HG02588 (cell line): ENCODE data around the gene VAV3.

Experiments used
- ATAC-seq: cut with Tn5 transposase; IDR thresholded peaks from one replicate; pipeline ENCODE4 v1.9.1; 2021; ENCODE audit warnings: mild to moderate bottlenecking, moderate library complexity; ENCODE audit not compliant: unreplicated experiment

Gene VAV3

GRCh38 chr1:107547363-107548155 is 417.4 kb downstream of the VAV3 start:
- no peak for ATAC-seq

- no peak for ATAC-seq
Measured at GRCh38 chr1:107546576-107546975, 418.4 kb downstream of the VAV3 start.

GRCh38 chr1:107545879-107546278 is 419.1 kb downstream of the VAV3 start:
- ATAC-seq: no peak

GRCh38 chr1:107545056-107545577 is 419.9 kb downstream of the VAV3 start:
- no peak for ATAC-seq

GRCh38 chr1:107544285-107544684 is 420.7 kb downstream of the VAV3 start:
- no peak for ATAC-seq

GRCh38 chr1:107541412-107541811 is 423.6 kb downstream of the VAV3 start:
- no peak for ATAC-seq

- no peak for ATAC-seq
Measured at GRCh38 chr1:107538502-107538901, 426.5 kb downstream of the VAV3 start.

- ATAC-seq: no peak
Measured at GRCh38 chr1:107536266-107536665, 428.7 kb downstream of the VAV3 start.

- peak; percentile 70 for ATAC-seq
Measured at GRCh38 chr1:107535091-107535490, 429.9 kb downstream of the VAV3 start.

- no peak for ATAC-seq
Measured at GRCh38 chr1:107534632-107535031, 430.3 kb downstream of the VAV3 start.

- ATAC-seq: no peak
Measured at GRCh38 chr1:107533436-107533835, 431.5 kb downstream of the VAV3 start.

GRCh38 chr1:107532318-107532717 is 432.7 kb downstream of the VAV3 start:
- no peak for ATAC-seq

- no peak for ATAC-seq
Measured at GRCh38 chr1:107531065-107531908, 433.7 kb downstream of the VAV3 start.

GRCh38 chr1:107530543-107530942 is 434.4 kb downstream of the VAV3 start:
- no peak for ATAC-seq

- peak; percentile 96 for ATAC-seq
Measured at GRCh38 chr1:107529511-107530149, 435.4 kb downstream of the VAV3 start.

- ATAC-seq: no peak
Measured at GRCh38 chr1:107526524-107527198, 438.3 kb downstream of the VAV3 start.

- ATAC-seq: no peak
Measured at GRCh38 chr1:107525961-107526360, 439.0 kb downstream of the VAV3 start.

- ATAC-seq: no peak
Measured at GRCh38 chr1:107525145-107525544, 439.8 kb downstream of the VAV3 start.

- no peak for ATAC-seq
Measured at GRCh38 chr1:107524301-107524700, 440.7 kb downstream of the VAV3 start.

- ATAC-seq: no peak
Measured at GRCh38 chr1:107523736-107524135, 441.2 kb downstream of the VAV3 start.

GRCh38 chr1:107523061-107523460 is 441.9 kb downstream of the VAV3 start:
- ATAC-seq: no peak
